BJ (cell line): ENCODE measurements around the gene JOSD1. TPM values are rescaled to one million over a fixed set of nuclear protein-coding genes. Genes with fewer than 3 reads are reported as not detected.
A peak's percentile ranks its signal among the peaks of the same experiment; 100 is the strongest.

ENCODE experiments used
- CTCF ChIA-PET: fragments of 350-600 bp; formaldehyde crosslinking; extraction: SDS; loops from one replicate; lab custom pipeline; 2021; ENCODE audit warnings: antibody characterized with exemption, inconsistent platforms; lab: Yijun Ruan, JAX
- POLR2A ChIA-PET: fragments of 300-600 bp; sonication (Branson Sonifier 250); formaldehyde crosslinking; extraction: SDS; loops from one replicate; lab custom pipeline; 2021; ENCODE audit warnings: antibody characterized with exemption; lab: Charles Lee
- DNase-seq: peaks from one replicate; pipeline ENCODE4 v3.0.0-alpha.2; 2011; ENCODE audit warnings: low read depth
- H3K27me3 ChIP-seq: 2 replicates; pipeline ENCODE4 v1.6.0; 2011; ENCODE audit warnings: low read length; ENCODE audit not compliant: control insufficient read depth, insufficient read depth
- H3K36me3 ChIP-seq: 2 replicates; pipeline ENCODE4 v1.5.1; 2011; ENCODE audit warnings: low read length; ENCODE audit not compliant: control insufficient read depth, insufficient read depth
- H3K4me3 ChIP-seq: 2 replicates; pipeline ENCODE4 v1.5.1; 2011; ENCODE audit warnings: low read depth, mild to moderate bottlenecking, control low read depth, low read length
- polyA plus RNA-seq: library from polyadenylated mRNA; depleted of rRNA; stranded (reverse); fragments of >200 nt; gene quantifications from 2 replicates; pipeline ENCODE4 v1.2.3, GENCODE V29; 2011
- TF ChIP-seq, protein P1 (sequence below): IDR thresholded peaks from 2 replicates; pipeline ENCODE4 v1.5.1; 2011; ENCODE audit warnings: low read depth, mild to moderate bottlenecking, control low read depth, inconsistent platforms, low read length, moderate library complexity; ENCODE audit not compliant: insufficient read depth

Gene JOSD1
- polyA plus RNA-seq, 1 experiment: 43.6 TPM

- TF ChIP-seq, protein P1, sequence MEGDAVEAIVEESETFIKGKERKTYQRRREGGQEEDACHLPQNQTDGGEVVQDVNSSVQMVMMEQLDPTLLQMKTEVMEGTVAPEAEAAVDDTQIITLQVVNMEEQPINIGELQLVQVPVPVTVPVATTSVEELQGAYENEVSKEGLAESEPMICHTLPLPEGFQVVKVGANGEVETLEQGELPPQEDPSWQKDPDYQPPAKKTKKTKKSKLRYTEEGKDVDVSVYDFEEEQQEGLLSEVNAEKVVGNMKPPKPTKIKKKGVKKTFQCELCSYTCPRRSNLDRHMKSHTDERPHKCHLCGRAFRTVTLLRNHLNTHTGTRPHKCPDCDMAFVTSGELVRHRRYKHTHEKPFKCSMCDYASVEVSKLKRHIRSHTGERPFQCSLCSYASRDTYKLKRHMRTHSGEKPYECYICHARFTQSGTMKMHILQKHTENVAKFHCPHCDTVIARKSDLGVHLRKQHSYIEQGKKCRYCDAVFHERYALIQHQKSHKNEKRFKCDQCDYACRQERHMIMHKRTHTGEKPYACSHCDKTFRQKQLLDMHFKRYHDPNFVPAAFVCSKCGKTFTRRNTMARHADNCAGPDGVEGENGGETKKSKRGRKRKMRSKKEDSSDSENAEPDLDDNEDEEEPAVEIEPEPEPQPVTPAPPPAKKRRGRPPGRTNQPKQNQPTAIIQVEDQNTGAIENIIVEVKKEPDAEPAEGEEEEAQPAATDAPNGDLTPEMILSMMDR: no peak
- H3K4me3 ChIP-seq: no peak overlapping the region
- no peaks in the 10 kb centered on the region for H3K27me3 ChIP-seq
- ChIA-PET CTCF (interaction anchor here (1.0 to 2.5 kb wide), 5 partner anchors 9 to 45 kb away, joined by 3 to 29 read pairs (median 4); no protein-coding TSS in a partner anchor), POLR2A (no interaction called here)
- H3K36me3 ChIP-seq: peaks cover 45% of the 10 kb centered on the region
- DNase-seq: no peak
Measured at GRCh38 chr22:38724176-38724575, 23.4 kb upstream of the JOSD1 start.

DNA sequence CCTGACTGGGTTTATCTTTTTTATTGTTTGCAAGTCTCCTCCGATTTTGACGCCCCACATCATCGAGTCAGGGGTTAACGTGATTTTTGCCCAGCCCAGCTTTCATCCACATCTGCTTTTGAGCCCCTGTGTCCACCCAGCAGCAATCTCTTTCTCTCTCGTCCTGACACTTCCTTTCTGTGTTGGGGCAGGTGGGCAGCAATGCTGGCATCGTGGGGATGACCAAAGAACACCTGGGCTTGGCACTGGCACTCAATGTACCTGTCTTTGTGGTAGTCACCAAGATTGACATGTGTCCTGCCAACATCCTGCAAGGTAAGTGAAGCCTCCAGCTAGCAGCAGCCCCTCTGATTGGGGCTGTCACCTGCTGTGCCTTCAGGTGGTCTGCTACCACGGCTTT lies 20.8 kb upstream of the JOSD1 start:
- no peak overlapping the region for H3K4me3 ChIP-seq
- no peak for DNase-seq
- POLR2A ChIA-PET: interaction anchor here (0.6 kb wide), 1 partner anchor 1966 kb away, joined by 4 read pairs; no protein-coding TSS in a partner anchor
- CTCF ChIA-PET: interaction anchor here (2.8 kb wide), 1 partner anchor 12 kb away, joined by 17 read pairs; no protein-coding TSS in a partner anchor
- H3K36me3 ChIP-seq: peaks cover 33% of the 10 kb centered on the region
- H3K27me3 ChIP-seq: no peaks in the 10 kb centered on the region
- TF ChIP-seq, protein P1: no peak

- POLR2A ChIA-PET: no interaction called here
- TF ChIP-seq, protein P1: no peak
- no peak for DNase-seq
- CTCF ChIA-PET: interaction anchor here (1.3 to 1.4 kb wide), 2 partner anchors 9 to 13 kb away, joined by 4 to 11 read pairs; no protein-coding TSS in a partner anchor
- no peaks in the 10 kb centered on the region for H3K27me3 ChIP-seq
- peaks cover 30% of the 10 kb centered on the region for H3K36me3 ChIP-seq
- H3K4me3 ChIP-seq: no peak overlapping the region
Measured at GRCh38 chr22:38720350-38720749, 19.6 kb upstream of the JOSD1 start.

- Histone ChIP-seq H3K27me3 (no peaks in the 10 kb centered on the region), H3K4me3 (no peak overlapping the region), H3K36me3 (peaks cover 27% of the 10 kb centered on the region)
- ChIA-PET POLR2A (no interaction called here), CTCF (interaction anchor here (1.1 to 3.2 kb wide), 5 partner anchors 10 to 15 kb away, joined by 3 to 21 read pairs (median 7); partner anchors contain the start of gene GTPBP1)
- TF ChIP-seq, protein P1: no peak
- DNase-seq: no peak
Measured at GRCh38 chr22:38719196-38719595, 18.5 kb upstream of the JOSD1 start.

GRCh38 chr22:38718414-38718813 lies 17.7 kb upstream of the JOSD1 start:
- H3K27me3 ChIP-seq: no peaks in the 10 kb centered on the region
- TF ChIP-seq, protein P1: peak; percentile 76
- CTCF ChIA-PET: interaction anchor here (1.1 to 3.2 kb wide), 6 partner anchors 10 to 37 kb away, joined by 3 to 21 read pairs (median 7); partner anchors contain the start of genes GTPBP1 and TOMM22
- DNase-seq: no peak
- POLR2A ChIA-PET: no interaction called here
- no peak overlapping the region for H3K4me3 ChIP-seq
- H3K36me3 ChIP-seq: peaks cover 27% of the 10 kb centered on the region
